ENCODE measurements around the gene CPN1. TPM values are rescaled to one million over a fixed set of nuclear protein-coding genes. Genes with fewer than 3 reads are reported as not detected.

Gene CPN1
- total and polyA plus RNA-seq, 2 of the 8 experiments (the other 6 are each of a cell fraction or from before 2014, with no cell fraction given): 0.15 to 0.20 TPM

- peak overlapping the region; percentile 5; the same call in 1 of the 2 replicates for H2BK12ac ChIP-seq (ENCODE audit: low read depth, low read length)
- H3K18ac ChIP-seq (ENCODE audit: extremely low read depth, low read length): no peak overlapping the region
- H3K27ac ChIP-seq (ENCODE audit: low read depth, low read length): 0 out of 2 replicates have a peak overlapping the region, but pooled peaks have one; percentile 19
- H4K20me1 ChIP-seq (replicated peaks in 1 of 2; ENCODE audit: control insufficient read depth in 1 of 2, insufficient read depth in 2 of 2, low read length in 2 of 2): no peaks in the 10 kb centered on the region
- no peak overlapping the region for H4K5ac ChIP-seq (ENCODE audit: insufficient read length, low read depth, low read length)
- no peaks in the 10 kb centered on the region for H3K79me2 ChIP-seq (ENCODE audit: control insufficient read depth in 1 of 2, insufficient read depth in 2 of 2, low read length in 2 of 2)
- no peak overlapping the region for H3K4me3 ChIP-seq (ENCODE audit: extremely low read depth in 1 of 4, insufficient read depth in 2 of 4, low read depth in 3 of 4, low read length in 4 of 4)
- no peak overlapping the region for H4K91ac ChIP-seq (replicated peaks; ENCODE audit: insufficient read length, low read length)
- H3K23ac ChIP-seq (ENCODE audit: insufficient read length): no peak overlapping the region
- H4K8ac ChIP-seq (ENCODE audit: extremely low read depth, insufficient read depth, low read length): no peak overlapping the region
- no peak for FAIRE-seq
- H2BK120ac ChIP-seq (replicated peaks; ENCODE audit: low read depth, low read length): no peak overlapping the region
- no peaks in the 10 kb centered on the region for H3K79me1 ChIP-seq (ENCODE audit: low read depth, low read length)
- WGBS, 2 experiments (ENCODE audit: extremely low coverage in 1 of 2, insufficient coverage in 1 of 2, insufficient read length in 1 of 2, insufficient replicate concordance in 2 of 2, low coverage in 1 of 2, low lambda C conversion rate in 2 of 2, missing lambda C conversion rate in 1 of 2): 76% methylated on average over 3 of the region's 3 CpGs; no CpG with 5 or more reads in 1 of the 2 experiments
- no peak overlapping the region for H3K14ac ChIP-seq (ENCODE audit: insufficient read length)
- H2AK5ac ChIP-seq (ENCODE audit: low read depth, low read length): no peak overlapping the region
- H2BK15ac ChIP-seq (ENCODE audit: low read length): no peak overlapping the region
- H3K23me2 ChIP-seq (ENCODE audit: low read depth, low read length): no peaks in the 10 kb centered on the region
- no peak overlapping the region for H3K9ac ChIP-seq (replicated peaks in 1 of 4; ENCODE audit: extremely low read depth in 1 of 4, low read depth in 3 of 4, low read length in 3 of 4)
- ChIA-PET POLR2A (ENCODE audit: partially characterized antibody) (interaction anchor here (0.8 kb wide), 1 partner anchor 10 kb away, joined by 3 read pairs; no protein-coding TSS in a partner anchor), CTCF (ENCODE audit: partially characterized antibody) (interaction anchor here (1.2 to 6.3 kb wide), 5 partner anchors 10 to 197 kb away, joined by 3 to 34 read pairs (median 3); no protein-coding TSS in a partner anchor)
- no peak overlapping the region for H2BK20ac ChIP-seq (ENCODE audit: low read length)
- DNase-seq (ENCODE audit: low read depth in 1 of 2, low spot score in 2 of 2): no peak
- no peak overlapping the region for H3K4me2 ChIP-seq (ENCODE audit: insufficient read depth in 1 of 2, low read depth in 2 of 2, low read length in 2 of 2)
- no peaks in the 10 kb centered on the region for H3K9me3 ChIP-seq (ENCODE audit: insufficient read depth in 2 of 2, low read depth in 1 of 2, low read length in 1 of 2)
- H2AFZ ChIP-seq (ENCODE audit: low read length): peak overlapping the region; percentile 66
- H3K4ac ChIP-seq (replicated peaks; ENCODE audit: insufficient read length, low read depth, low read length): no peak overlapping the region
- H3K56ac ChIP-seq (replicated peaks; ENCODE audit: insufficient read length, low read depth, low read length): no peak overlapping the region
- no peaks in the 10 kb centered on the region for H3K27me3 ChIP-seq (replicated peaks in 1 of 4; ENCODE audit: control insufficient read depth in 3 of 4, extremely low read depth in 1 of 4, insufficient read depth in 3 of 4, low read length in 3 of 4)
- H3K36me3 ChIP-seq (ENCODE audit: control insufficient read depth in 2 of 4, insufficient read depth in 4 of 4, low read length in 3 of 4): no peaks in the 10 kb centered on the region
- peaks cover 0 to 3% (median 2%) of the 10 kb centered on the region in 4 experiments; a peak in 3 of 7 replicates for H3K4me1 ChIP-seq (replicated peaks in 1 of 4; ENCODE audit: control insufficient read depth in 3 of 4, insufficient read depth in 4 of 4, low read length in 3 of 4)
- H2BK5ac ChIP-seq (ENCODE audit: low read depth, low read length): no peak overlapping the region
- TF ChIP-seq TAF7 (optimal IDR thresholded peaks at IDR 0.05; ENCODE audit: borderline replicate concordance, low read depth, low read length): no peak
- TF ChIP-seq SRF (IDR thresholded peaks at IDR 0.05; ENCODE audit: low read depth, low read length): no peak
- no peak for TF ChIP-seq KDM4A (IDR thresholded peaks at IDR 0.05; ENCODE audit: low read depth, low read length, severe bottlenecking)
- no peak for TF ChIP-seq TEAD4 (IDR thresholded peaks at IDR 0.05; ENCODE audit: low read depth, low read length)
- no peak for TF ChIP-seq CTBP2 (IDR thresholded peaks at IDR 0.05; ENCODE audit: borderline replicate concordance, insufficient read depth, insufficient read length, low read length)
- no peak for TF ChIP-seq JUND (IDR thresholded peaks at IDR 0.05; ENCODE audit: low read length)
- TF ChIP-seq RNF2 (IDR thresholded peaks at IDR 0.05; ENCODE audit: borderline replicate concordance, low read depth, low read length, missing control alignments, poor library complexity, severe bottlenecking): no peak
- TF ChIP-seq BACH1 (IDR thresholded peaks at IDR 0.05; ENCODE audit: low read length): no peak
- no peak for TF ChIP-seq FOSL1 (IDR thresholded peaks at IDR 0.05; ENCODE audit: insufficient read depth, low read depth, low read length)
- TF ChIP-seq RBBP5 (IDR thresholded peaks at IDR 0.05; ENCODE audit: borderline replicate concordance, low read depth, low read length): no peak
- no peak for TF ChIP-seq SP4 (IDR thresholded peaks at IDR 0.05; ENCODE audit: low read length)
- no peak for TF ChIP-seq BCL11A (IDR thresholded peaks at IDR 0.05; ENCODE audit: low read depth in 2 of 2, low read length in 2 of 2)
These were observed 37.9 kb downstream of the CPN1 start for GRCh38 chr10:100043796-100044195.
